ENCODE data around the gene DNAH1.

The DNAH1 gene

DNA sequence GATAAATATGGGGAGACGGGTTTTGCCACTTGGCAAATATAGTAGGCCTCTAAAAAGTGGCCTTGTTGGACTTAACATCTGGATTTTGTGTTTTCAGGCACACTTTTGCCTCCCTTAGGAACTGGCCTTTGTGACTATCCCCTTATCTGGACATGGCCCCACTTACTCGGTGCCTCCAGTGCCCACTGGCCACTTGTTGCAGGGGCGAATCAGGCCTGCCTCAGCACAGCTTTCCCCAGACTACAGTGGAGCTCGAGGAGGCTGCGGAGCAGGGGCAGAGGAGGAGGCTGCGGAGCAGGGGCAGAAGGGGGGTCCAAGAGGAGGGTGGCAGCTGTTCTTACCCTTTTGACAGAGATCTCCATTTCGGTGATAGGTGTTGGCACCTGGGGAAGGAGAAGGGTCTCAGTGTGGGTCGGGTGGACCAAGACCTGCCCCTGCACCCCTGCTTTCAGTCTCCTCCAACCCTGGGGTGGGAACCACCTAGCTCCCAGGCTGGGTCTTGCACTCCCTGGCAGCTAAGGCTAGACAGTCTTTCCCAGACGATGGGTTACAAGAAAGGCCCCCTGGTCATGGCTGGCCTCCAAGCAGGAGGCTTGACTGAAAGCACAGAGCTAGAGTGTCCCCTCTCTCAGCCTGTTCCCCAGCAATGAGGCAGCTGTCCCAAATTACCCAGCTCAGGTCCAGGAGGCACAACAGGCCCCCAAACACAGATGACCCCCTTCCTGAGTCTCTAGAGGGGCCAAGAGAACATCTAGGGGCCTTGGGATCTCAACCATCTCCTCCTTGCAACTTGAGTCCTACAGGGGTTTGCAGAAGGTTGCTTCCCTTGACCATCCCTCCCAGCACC, 122.7 kb downstream of the DNAH1 start:
- H3K36me3 Mint-ChIP-seq = no peaks in the 10 kb centered on the region
- H3K27ac Mint-ChIP-seq = no peak overlapping the region
- no peaks in the 10 kb centered on the region for H3K4me1 Mint-ChIP-seq
- H3K4me3 Mint-ChIP-seq = no peak overlapping the region
- no peaks in the 10 kb centered on the region for H3K27me3 Mint-ChIP-seq
- no peaks in the 10 kb centered on the region for H3K9me3 Mint-ChIP-seq

DNA sequence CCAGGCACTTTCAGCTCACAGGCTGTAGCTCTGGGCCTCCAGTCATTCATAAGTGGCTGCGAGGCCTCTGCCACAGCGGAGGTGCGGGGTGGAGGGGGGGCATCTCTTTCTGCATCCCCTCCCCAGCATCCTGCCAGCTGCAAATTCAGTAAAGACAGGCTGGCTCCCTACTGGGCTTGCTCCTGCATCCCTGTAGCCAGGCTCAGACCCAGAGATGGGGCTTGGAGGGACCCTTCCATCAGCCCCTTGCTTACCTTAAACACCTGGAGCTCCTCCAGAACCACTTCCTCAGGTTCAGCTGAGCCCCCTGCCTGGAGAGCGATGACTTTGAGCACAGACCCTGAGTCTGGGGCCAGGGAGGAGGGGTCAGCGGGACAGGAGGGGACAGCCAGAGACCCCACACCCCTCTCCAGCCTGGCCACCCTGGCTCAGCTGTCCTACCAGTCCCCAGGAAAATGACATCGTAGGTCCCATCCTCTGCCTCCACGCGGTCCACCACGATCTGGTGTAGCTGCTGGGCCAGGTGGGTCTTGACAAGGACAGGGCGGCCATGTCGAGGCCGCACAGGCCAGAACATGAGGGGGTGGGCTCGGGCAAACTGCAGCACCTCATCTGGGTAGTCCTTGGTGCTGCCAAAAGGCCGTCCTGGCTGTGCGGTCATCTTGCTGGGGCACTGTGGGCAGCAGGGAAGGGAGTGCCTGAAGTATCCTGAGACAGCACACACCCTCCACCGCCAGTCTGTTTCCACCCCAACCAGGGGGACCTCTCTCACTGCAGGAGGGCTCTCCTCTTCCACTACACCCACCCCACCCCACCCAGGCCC, 123.5 kb downstream of the DNAH1 start:
- H3K9me3 Mint-ChIP-seq = no peaks in the 10 kb centered on the region
- no peak overlapping the region for H3K27ac Mint-ChIP-seq
- H3K4me1 Mint-ChIP-seq = no peaks in the 10 kb centered on the region
- no peaks in the 10 kb centered on the region for H3K36me3 Mint-ChIP-seq
- no peak overlapping the region for H3K4me3 Mint-ChIP-seq
- H3K27me3 Mint-ChIP-seq = no peaks in the 10 kb centered on the region

- H3K9me3 Mint-ChIP-seq = no peaks in the 10 kb centered on the region
- H3K4me1 Mint-ChIP-seq = no peaks in the 10 kb centered on the region
- H3K4me3 Mint-ChIP-seq = no peak overlapping the region
- H3K27me3 Mint-ChIP-seq = no peaks in the 10 kb centered on the region
- H3K27ac Mint-ChIP-seq = no peak overlapping the region
- H3K36me3 Mint-ChIP-seq = no peaks in the 10 kb centered on the region
Measured at GRCh38 chr3:52440249-52440551, 124.1 kb downstream of the DNAH1 start.

GRCh38 chr3:52440671-52441070, 124.6 kb downstream of the DNAH1 start:
- H3K27ac Mint-ChIP-seq = no peak overlapping the region
- H3K27me3 Mint-ChIP-seq = no peaks in the 10 kb centered on the region

DNA sequence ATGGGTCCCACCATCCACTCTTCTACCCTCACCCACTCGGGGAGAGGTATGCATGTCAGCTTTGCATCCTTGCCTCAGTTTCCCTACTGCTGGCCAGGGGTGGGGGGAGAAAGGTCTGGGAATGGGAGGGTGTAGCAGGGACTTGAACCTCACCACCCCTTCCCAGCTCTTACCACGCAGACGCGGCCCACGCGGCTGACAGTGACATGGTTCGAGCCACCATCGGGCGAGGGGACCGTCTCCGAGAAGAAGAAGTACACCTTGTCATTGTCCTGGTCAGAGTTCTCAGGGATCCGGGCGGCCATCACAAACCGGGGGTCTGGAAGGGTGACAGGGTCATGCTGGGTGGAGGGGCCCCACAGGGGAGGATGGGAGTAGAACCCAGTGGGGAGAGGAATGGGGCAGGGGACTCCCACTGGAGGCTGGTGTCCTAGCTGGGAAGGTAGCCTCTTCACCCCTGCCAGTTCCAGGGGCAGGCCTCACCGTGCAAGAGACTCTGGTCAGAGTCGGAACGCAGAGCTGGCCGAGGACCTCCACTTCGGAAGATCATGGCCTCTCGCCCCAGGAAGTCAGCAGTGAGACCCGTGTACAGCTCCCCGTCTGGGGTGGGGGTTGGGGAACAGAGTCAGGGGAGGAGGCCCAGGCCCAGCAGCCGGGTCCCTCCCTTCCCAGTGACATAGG, 125.1 kb downstream of the DNAH1 start:
- H3K4me3 Mint-ChIP-seq = no peak overlapping the region
- no peaks in the 10 kb centered on the region for H3K36me3 Mint-ChIP-seq
- no peaks in the 10 kb centered on the region for H3K9me3 Mint-ChIP-seq
- H3K4me1 Mint-ChIP-seq = no peaks in the 10 kb centered on the region
- H3K27me3 Mint-ChIP-seq = no peaks in the 10 kb centered on the region
- no peak overlapping the region for H3K27ac Mint-ChIP-seq

More at GRCh38 chr3:52440671-52441070, 124.6 kb downstream of the DNAH1 start:
- no peak overlapping the region for H3K4me3 Mint-ChIP-seq
- H3K4me1 Mint-ChIP-seq = no peaks in the 10 kb centered on the region
- no peaks in the 10 kb centered on the region for H3K9me3 Mint-ChIP-seq
- no peaks in the 10 kb centered on the region for H3K36me3 Mint-ChIP-seq

GRCh38 chr3:52441772-52442332, 125.7 kb downstream of the DNAH1 start:
- Mint-ChIP-seq H3K4me3 (no peak overlapping the region), H3K36me3 (no peaks in the 10 kb centered on the region), H3K27ac (no peak overlapping the region), H3K4me1 (peaks cover 1% of the 10 kb centered on the region), H3K27me3 (no peaks in the 10 kb centered on the region), H3K9me3 (no peaks in the 10 kb centered on the region)

GRCh38 chr3:52442409-52443267, 126.5 kb downstream of the DNAH1 start:
- peaks cover 6% of the 10 kb centered on the region for H3K4me1 Mint-ChIP-seq
- no peaks in the 10 kb centered on the region for H3K9me3 Mint-ChIP-seq
- H3K27me3 Mint-ChIP-seq = no peaks in the 10 kb centered on the region
- no peaks in the 10 kb centered on the region for H3K36me3 Mint-ChIP-seq
- H3K4me3 Mint-ChIP-seq = no peak overlapping the region
- H3K27ac Mint-ChIP-seq = no peak overlapping the region

DNA sequence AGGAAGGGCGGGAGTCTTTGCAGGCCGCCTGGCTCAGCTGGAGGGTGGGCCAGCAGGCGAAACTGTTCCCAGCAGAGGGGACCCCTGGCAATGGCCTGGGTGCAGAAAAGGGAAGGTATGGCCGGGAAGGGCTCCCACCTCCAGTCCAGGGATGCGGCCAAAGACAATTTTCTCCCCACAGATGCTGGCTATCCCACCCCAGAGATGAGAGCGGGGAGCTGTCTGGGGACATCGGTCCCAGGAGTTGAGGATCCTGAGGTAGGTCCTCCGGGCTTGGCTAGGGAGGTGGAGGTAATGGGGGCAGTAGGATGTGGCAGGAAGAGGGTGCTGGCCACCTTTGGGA, 127.1 kb downstream of the DNAH1 start:
- H3K27ac Mint-ChIP-seq = no peak overlapping the region
- H3K4me3 Mint-ChIP-seq = no peak overlapping the region
- H3K36me3 Mint-ChIP-seq = no peaks in the 10 kb centered on the region
- H3K4me1 Mint-ChIP-seq = peaks cover 6% of the 10 kb centered on the region
- H3K9me3 Mint-ChIP-seq = no peaks in the 10 kb centered on the region
- H3K27me3 Mint-ChIP-seq = no peaks in the 10 kb centered on the region

GRCh38 chr3:52443791-52444687, 127.9 kb downstream of the DNAH1 start:
- Mint-ChIP-seq H3K4me1 (peaks cover 6% of the 10 kb centered on the region), H3K36me3 (no peaks in the 10 kb centered on the region), H3K27ac (no peak overlapping the region), H3K9me3 (no peaks in the 10 kb centered on the region), H3K4me3 (no peak overlapping the region), H3K27me3 (no peaks in the 10 kb centered on the region)

GRCh38 chr3:52444860-52445793, 129.0 kb downstream of the DNAH1 start, which contains the start of gene SEMA3G:
Gene SEMA3G, minus strand, starts transcription at chr3:52445103. Its CDS starts 76 bp downstream, at chr3:52445027.
- no peak within 1 kb of the TSS for H3K4me3 Mint-ChIP-seq
- H3K4me1 Mint-ChIP-seq = peaks cover 6% of the 10 kb centered on the region
- no peaks in the 10 kb centered on the region for H3K36me3 Mint-ChIP-seq
- no peaks in the 10 kb centered on the region for H3K9me3 Mint-ChIP-seq
- H3K27ac Mint-ChIP-seq = no peak within 1 kb of the TSS
- H3K27me3 Mint-ChIP-seq = no peaks in the 10 kb centered on the region

- Mint-ChIP-seq H3K4me3 (no peak overlapping the region), H3K4me1 (peaks cover 6% of the 10 kb centered on the region), H3K9me3 (no peaks in the 10 kb centered on the region), H3K27ac (no peak overlapping the region), H3K36me3 (no peaks in the 10 kb centered on the region), H3K27me3 (no peaks in the 10 kb centered on the region)
Measured at GRCh38 chr3:52446042-52446441, 129.9 kb downstream of the DNAH1 start.

DNA sequence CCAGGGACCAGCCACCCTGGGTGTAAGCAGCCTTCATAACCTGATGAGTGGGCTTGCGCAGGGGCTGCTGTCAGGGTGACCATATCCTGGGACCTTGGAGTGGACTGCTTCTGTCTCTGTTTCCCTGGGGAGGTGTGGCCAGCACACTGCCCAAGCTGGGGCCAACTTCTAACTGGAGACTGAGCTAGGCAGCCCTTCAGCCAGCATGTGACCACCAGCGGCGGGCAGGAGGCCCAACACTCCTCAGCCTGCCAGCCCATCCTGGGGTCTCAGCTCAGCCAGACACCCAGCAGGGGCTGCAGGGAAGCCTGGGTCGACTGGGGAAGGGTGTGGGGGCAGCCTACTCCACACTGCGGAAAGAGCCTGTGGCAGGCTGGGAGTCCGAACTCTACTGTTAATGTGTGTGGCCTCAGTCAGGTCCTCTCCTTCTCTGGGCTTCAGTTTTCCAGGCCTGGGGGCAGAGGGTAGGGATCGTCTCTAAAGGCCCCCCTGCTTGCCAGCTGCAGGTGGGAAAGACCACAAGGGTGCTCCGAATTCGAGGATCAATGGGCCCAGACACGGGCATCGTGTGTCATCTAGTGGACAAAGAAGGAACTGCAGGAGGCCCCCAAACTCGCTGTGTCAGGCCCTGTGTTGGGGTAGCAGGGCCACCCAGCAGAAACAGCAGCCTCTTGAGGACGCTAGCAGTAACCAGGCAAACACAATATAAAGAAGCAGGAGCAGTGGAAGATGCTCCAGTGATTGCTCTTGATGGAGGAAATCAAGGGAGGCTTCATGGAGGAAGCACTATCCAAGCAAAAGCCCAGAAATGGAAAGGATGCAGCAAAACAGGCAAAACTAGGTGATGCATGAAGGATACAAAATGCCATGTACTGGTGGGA, 130.8 kb downstream of the DNAH1 start:
- Mint-ChIP-seq H3K36me3 (no peaks in the 10 kb centered on the region), H3K9me3 (no peaks in the 10 kb centered on the region), H3K27me3 (no peaks in the 10 kb centered on the region), H3K27ac (peak overlapping the region; percentile 46), H3K4me3 (no peak overlapping the region), H3K4me1 (peaks cover 6% of the 10 kb centered on the region)

All from activated naive CD4-positive, alpha-beta T cell treated with anti-CD3 and anti-CD28 coated beads, Interleukin-2, amount 50 U/mL, for 24 hours (primary cell).